Astrocyte (in vitro differentiated cells and primary cell): ENCODE measurements around the gene ZRANB1.

Experiments
- EZH2 ChIP-seq: IDR thresholded peaks from 2 replicates; pipeline ENCODE4 v1.6.1; 2012; ENCODE audit warnings: mild to moderate bottlenecking, low read length, inconsistent platforms; ENCODE audit not compliant: insufficient read depth
- TF ChIP-seq, protein P1 (sequence below): IDR thresholded peaks from 2 replicates; pipeline ENCODE4 v1.5.1; 2011; ENCODE audit warnings: low read depth, mild to moderate bottlenecking, inconsistent platforms, low read length, moderate library complexity; ENCODE audit not compliant: insufficient read depth

DNA sequence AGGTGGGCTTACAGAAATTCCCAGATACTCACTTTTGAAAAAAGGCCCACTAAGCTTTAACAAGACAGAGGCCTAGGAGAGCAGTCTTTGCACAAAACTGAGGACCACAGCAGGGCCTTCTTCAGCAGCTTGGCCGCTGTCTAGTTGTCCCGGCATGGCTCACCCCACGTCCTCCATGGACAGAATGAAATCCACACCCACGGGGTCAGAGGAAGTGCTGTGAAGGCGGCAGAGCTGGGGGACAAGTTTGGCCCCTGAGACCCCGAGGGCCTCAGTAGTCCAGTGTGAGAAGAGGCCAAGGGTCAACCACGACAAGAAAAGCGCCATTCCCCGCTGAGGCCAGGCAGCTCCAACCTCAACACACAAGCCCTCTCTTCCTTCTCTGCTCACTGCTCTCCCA, 78.9 kb downstream of the ZRANB1 start:
- TF ChIP-seq, protein P1, sequence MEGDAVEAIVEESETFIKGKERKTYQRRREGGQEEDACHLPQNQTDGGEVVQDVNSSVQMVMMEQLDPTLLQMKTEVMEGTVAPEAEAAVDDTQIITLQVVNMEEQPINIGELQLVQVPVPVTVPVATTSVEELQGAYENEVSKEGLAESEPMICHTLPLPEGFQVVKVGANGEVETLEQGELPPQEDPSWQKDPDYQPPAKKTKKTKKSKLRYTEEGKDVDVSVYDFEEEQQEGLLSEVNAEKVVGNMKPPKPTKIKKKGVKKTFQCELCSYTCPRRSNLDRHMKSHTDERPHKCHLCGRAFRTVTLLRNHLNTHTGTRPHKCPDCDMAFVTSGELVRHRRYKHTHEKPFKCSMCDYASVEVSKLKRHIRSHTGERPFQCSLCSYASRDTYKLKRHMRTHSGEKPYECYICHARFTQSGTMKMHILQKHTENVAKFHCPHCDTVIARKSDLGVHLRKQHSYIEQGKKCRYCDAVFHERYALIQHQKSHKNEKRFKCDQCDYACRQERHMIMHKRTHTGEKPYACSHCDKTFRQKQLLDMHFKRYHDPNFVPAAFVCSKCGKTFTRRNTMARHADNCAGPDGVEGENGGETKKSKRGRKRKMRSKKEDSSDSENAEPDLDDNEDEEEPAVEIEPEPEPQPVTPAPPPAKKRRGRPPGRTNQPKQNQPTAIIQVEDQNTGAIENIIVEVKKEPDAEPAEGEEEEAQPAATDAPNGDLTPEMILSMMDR = no peak
- no peak for TF ChIP-seq EZH2
